ENCODE data around the gene ZIC4. TPM values are rescaled to one million over a fixed set of nuclear protein-coding genes. Genes with fewer than 3 reads are reported as not detected.

Gene ZIC4
- total RNA-seq, 1 experiment from 2014 or later: not detected

- BruUV-seq (replicated peaks): no TSS peak
- H3K27ac Mint-ChIP-seq (ENCODE audit: low read depth, unreplicated experiment): no peak overlapping the region
- no peak overlapping the region for H3K4me3 Mint-ChIP-seq (ENCODE audit: unreplicated experiment)
- ChIA-PET POLR2A (no interaction called here), CTCF (no interaction called here)
- no peak for TF ChIP-seq CTCF (IDR thresholded peaks at IDR 0.05; ENCODE audit: unreplicated experiment)
- no peak for DNase-seq (ENCODE audit: unreplicated experiment)
- H3K36me3 Mint-ChIP-seq (ENCODE audit: insufficient read depth, unreplicated experiment): no peaks in the 10 kb centered on the region
- intact Hi-C loops (cut with micrococcal nuclease): loop anchor here (10.0 kb wide), 1 partner anchor 247 kb away; no protein-coding TSS in a partner anchor
- no peaks in the 10 kb centered on the region for H3K9me3 Mint-ChIP-seq (ENCODE audit: unreplicated experiment)
- peaks cover 91% of the 10 kb centered on the region for H3K27me3 Mint-ChIP-seq (ENCODE audit: insufficient read depth, unreplicated experiment)
- H3K4me1 Mint-ChIP-seq (ENCODE audit: insufficient read depth, unreplicated experiment): no peaks in the 10 kb centered on the region
Measured at GRCh38 chr3:147367676-147368075, 38.7 kb downstream of the ZIC4 start.

GRCh38 chr3:147365196-147366115 is 40.9 kb downstream of the ZIC4 start:
- POLR2A ChIA-PET: no interaction called here
- no peak for TF ChIP-seq CTCF (IDR thresholded peaks at IDR 0.05; ENCODE audit: unreplicated experiment)
- H3K27me3 Mint-ChIP-seq (ENCODE audit: insufficient read depth, unreplicated experiment): peaks cover 80% of the 10 kb centered on the region
- H3K4me1 Mint-ChIP-seq (ENCODE audit: insufficient read depth, unreplicated experiment): no peaks in the 10 kb centered on the region
- H3K27ac Mint-ChIP-seq (ENCODE audit: low read depth, unreplicated experiment): no peak overlapping the region
- H3K9me3 Mint-ChIP-seq (ENCODE audit: unreplicated experiment): no peaks in the 10 kb centered on the region
- no peak for DNase-seq (ENCODE audit: unreplicated experiment)
- CTCF ChIA-PET: interaction anchor here (0.7 kb wide), 1 partner anchor 20 kb away, joined by 3 read pairs; no protein-coding TSS in a partner anchor
- no peak overlapping the region for H3K4me3 Mint-ChIP-seq (ENCODE audit: unreplicated experiment)
- intact Hi-C loops (cut with micrococcal nuclease): loop anchor here (10.0 kb wide), 1 partner anchor 249 kb away; no protein-coding TSS in a partner anchor
- BruUV-seq (replicated peaks): no TSS peak
- H3K36me3 Mint-ChIP-seq (ENCODE audit: insufficient read depth, unreplicated experiment): no peaks in the 10 kb centered on the region

GRCh38 chr3:147364771-147365170 is 41.6 kb downstream of the ZIC4 start:
- CTCF ChIA-PET: interaction anchor here (0.7 kb wide), 1 partner anchor 21 kb away, joined by 3 read pairs; no protein-coding TSS in a partner anchor

More at GRCh38 chr3:147364771-147365170, 41.6 kb downstream of the ZIC4 start:
- POLR2A ChIA-PET: no interaction called here
- H3K4me1 Mint-ChIP-seq (ENCODE audit: insufficient read depth, unreplicated experiment): no peaks in the 10 kb centered on the region
- no TSS peak for BruUV-seq (replicated peaks)
- peaks cover 80% of the 10 kb centered on the region for H3K27me3 Mint-ChIP-seq (ENCODE audit: insufficient read depth, unreplicated experiment)
- H3K27ac Mint-ChIP-seq (ENCODE audit: low read depth, unreplicated experiment): no peak overlapping the region
- no peaks in the 10 kb centered on the region for H3K9me3 Mint-ChIP-seq (ENCODE audit: unreplicated experiment)
- H3K36me3 Mint-ChIP-seq (ENCODE audit: insufficient read depth, unreplicated experiment): no peaks in the 10 kb centered on the region
- DNase-seq (ENCODE audit: unreplicated experiment): no peak
- TF ChIP-seq CTCF (IDR thresholded peaks at IDR 0.05; ENCODE audit: unreplicated experiment): no peak
- no peak overlapping the region for H3K4me3 Mint-ChIP-seq (ENCODE audit: unreplicated experiment)
- intact Hi-C loops (cut with micrococcal nuclease): loop anchor here (5.0 to 10.0 kb wide), 2 partner anchors 250 to 713 kb away; no protein-coding TSS in a partner anchor

All from MCF 10A (cell line).